Lung (tissue), 16 donors: Measurements from ENCODE around the gene MZB1. TPM values are rescaled to one million over a fixed set of nuclear protein-coding genes. Genes with fewer than 3 reads are reported as not detected.

Experiments used
- ATAC-seq: fragments of 200-7000 bp; cut with Tn5 transposase; one replicate; pipeline ENCODE4 v1.9.1; 2020; ENCODE audit warnings: moderate number of reproducible peaks; ENCODE audit not compliant: insufficient read depth, low FRiP score
- DNase-seq, 3 donors: peaks; one replicate each; pipeline ENCODE4 v3.0.0-alpha.2; 2013 to 2017
- H3K27ac ChIP-seq, 2 donors: one replicate each; pipeline ENCODE4 v1.5.1; 2013; ENCODE audit warnings: mild to moderate bottlenecking in 2 of 2, moderate library complexity in 2 of 2, control low read depth in 1 of 2, inconsistent platforms in 1 of 2, low read depth in 1 of 2, low read length in 1 of 2
- H3K27me3 ChIP-seq, 3 donors: one replicate each; pipeline ENCODE4 v1.5.1; 2013; ENCODE audit warnings: low read length in 2 of 3; ENCODE audit not compliant: control insufficient read depth in 3 of 3, insufficient read depth in 3 of 3
- H3K36me3 ChIP-seq, 4 donors: one replicate each; pipeline ENCODE4 v1.5.1; 2013; ENCODE audit warnings: low read length in 4 of 4, mild to moderate bottlenecking in 1 of 4, moderate library complexity in 1 of 4; ENCODE audit not compliant: control insufficient read depth in 4 of 4, insufficient read depth in 4 of 4
- H3K4me1 ChIP-seq, 5 donors: one replicate each; pipeline ENCODE4 v1.5.1; 2013; ENCODE audit warnings: low read length in 5 of 5, mild to moderate bottlenecking in 2 of 5, moderate library complexity in 1 of 5; ENCODE audit not compliant: control insufficient read depth in 5 of 5, insufficient read depth in 5 of 5
- H3K4me3 ChIP-seq: one replicate; pipeline ENCODE4 v1.5.1; 2013; ENCODE audit warnings: mild to moderate bottlenecking, control low read depth, moderate library complexity
- H3K9ac ChIP-seq, 2 donors: one replicate each; pipeline ENCODE4 v1.5.1; 2013; ENCODE audit warnings: low read length in 2 of 2, control low read depth in 1 of 2; ENCODE audit not compliant: insufficient read depth in 1 of 2
- H3K9me3 ChIP-seq, 4 donors: one replicate each; pipeline ENCODE4 v1.5.1; 2013; ENCODE audit warnings: low read length in 3 of 4, mild to moderate bottlenecking in 1 of 4, moderate library complexity in 1 of 4; ENCODE audit not compliant: control insufficient read depth in 4 of 4, insufficient read depth in 3 of 4
- WGBS, 2 donors: extraction: QIAGEN DNeasy Blood & Tissue Kit; methylation state at CpG; one replicate each; pipeline ENCODE4 v1.1.7; 2013; 5-methylcytosine and 5-hydroxymethylcytosine counted together
- long read RNA-seq, 5 donors: transcript quantifications; one replicate each; lab custom pipeline, GENCODE V29; 2026
- polyA plus RNA-seq, 2 donors: library from polyadenylated mRNA; stranded (reverse); fragments of 200-250 nt; gene quantifications; one replicate each; pipeline ENCODE4 v1.2.1, GENCODE V29; 2013
- total RNA-seq, 2 donors: library from RNA; depleted of rRNA in 1 of 2; stranded (reverse); fragments of >200 nt in 1 of 2; gene quantifications; one replicate each; pipeline ENCODE4 v1.2.1, GENCODE V29; 2014 to 2021
- TF ChIP-seq, protein P1 (sequence below): IDR thresholded peaks from 2 replicates; pipeline ENCODE4 v1.5.1; 2012; ENCODE audit warnings: mild to moderate bottlenecking; ENCODE audit errors: control extremely low read depth, extremely low read depth
- donor health status: control.
- donor health status: control.
- donor health status: Bipolar disorder and iron deficiency.
- donor health status: healthy.
- donor health status: DM: yes; HTN: yes; CAD: no.

The MZB1 gene
- total RNA-seq (10 to 100 TPM; 12.2 to 14.8 TPM), polyA plus RNA-seq (10 to 100 TPM in 1 of 2 donors, 1 to 10 TPM in 1; 2.5 to 13.4 TPM)
- long read RNA-seq, donor 1, partial matches to known transcripts = 0 of 1 reads
- long read RNA-seq, donor 1, other reads (novel, unspliced or antisense) = 0 of 1 reads
- long read RNA-seq, donor 2 = 0 reads
- long read RNA-seq, donor 3 = 0 reads
- long read RNA-seq, donor 4 = 0 reads
- long read RNA-seq, donor 5 = 0 reads

DNA sequence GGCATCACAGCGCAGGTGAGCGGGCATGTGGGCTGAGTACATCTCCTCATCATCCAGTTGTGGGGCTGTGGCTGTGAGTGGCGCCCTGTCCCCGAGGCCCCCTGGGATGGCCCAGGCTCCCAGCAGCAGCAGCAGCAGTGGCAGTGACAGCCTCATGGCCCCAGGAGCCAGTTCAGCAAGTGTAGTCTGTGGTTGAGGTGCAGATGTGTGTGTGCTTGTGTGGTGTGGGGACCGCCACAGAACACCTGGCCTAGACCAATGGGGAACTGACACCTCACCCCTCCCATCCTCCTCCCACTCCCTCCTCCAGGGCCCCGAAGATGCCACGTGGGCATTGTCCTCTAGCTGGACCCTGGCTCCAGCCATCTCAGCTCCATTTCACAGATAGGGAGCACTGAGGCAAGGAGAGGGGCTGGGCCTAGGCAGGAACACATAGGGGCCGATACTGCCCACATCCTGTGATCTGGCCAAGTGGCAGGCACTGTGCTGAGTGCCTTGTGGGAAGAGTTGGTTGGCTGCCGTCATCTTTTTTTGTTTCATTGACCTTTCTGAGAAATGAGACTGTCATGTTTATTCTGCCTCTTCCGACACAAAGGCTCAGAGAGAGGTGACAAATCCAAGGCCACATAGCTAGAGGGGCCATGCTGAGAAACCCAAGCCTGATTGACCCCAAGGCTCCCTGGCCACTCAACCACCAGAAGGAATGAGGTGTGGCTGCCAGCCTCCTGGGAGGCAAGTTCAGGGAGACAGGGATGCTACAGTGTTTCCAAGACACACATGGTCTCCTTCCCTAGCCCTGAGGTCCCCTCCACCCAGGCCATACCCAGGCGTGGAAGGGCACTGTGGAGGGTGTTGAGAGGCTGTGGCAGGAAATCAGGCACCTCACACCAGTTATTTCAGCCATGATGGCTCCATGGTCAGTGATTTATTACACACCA is at the start of gene MZB1:
MZB1 (minus strand) TSS at position 213 of the 938 bp plus-strand sequence; CDS start at position 156, 57 bp downstream.
- peaks cover 0 to 29% (median 7%) of the 10 kb centered on the region in 5 donors for H3K4me1 ChIP-seq
- H3K9me3 ChIP-seq = peaks cover 0 to 2% (median 0%) of the 10 kb centered on the region in 4 donors
- H3K9ac ChIP-seq = no peak within 1 kb of the TSS
- DNase-seq (no peak), ATAC-seq (no peak)
- H3K27me3 ChIP-seq = peaks cover 0 to 21% (median 11%) of the 10 kb centered on the region in 3 donors
- 56 to 71% methylated on average over 11 of the region's 11 CpGs for WGBS, 2 donors
- H3K4me3 ChIP-seq = no peak within 1 kb of the TSS
- TF ChIP-seq, protein P1, sequence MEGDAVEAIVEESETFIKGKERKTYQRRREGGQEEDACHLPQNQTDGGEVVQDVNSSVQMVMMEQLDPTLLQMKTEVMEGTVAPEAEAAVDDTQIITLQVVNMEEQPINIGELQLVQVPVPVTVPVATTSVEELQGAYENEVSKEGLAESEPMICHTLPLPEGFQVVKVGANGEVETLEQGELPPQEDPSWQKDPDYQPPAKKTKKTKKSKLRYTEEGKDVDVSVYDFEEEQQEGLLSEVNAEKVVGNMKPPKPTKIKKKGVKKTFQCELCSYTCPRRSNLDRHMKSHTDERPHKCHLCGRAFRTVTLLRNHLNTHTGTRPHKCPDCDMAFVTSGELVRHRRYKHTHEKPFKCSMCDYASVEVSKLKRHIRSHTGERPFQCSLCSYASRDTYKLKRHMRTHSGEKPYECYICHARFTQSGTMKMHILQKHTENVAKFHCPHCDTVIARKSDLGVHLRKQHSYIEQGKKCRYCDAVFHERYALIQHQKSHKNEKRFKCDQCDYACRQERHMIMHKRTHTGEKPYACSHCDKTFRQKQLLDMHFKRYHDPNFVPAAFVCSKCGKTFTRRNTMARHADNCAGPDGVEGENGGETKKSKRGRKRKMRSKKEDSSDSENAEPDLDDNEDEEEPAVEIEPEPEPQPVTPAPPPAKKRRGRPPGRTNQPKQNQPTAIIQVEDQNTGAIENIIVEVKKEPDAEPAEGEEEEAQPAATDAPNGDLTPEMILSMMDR = no peak
- peak within 1 kb of the TSS in 1 of 2 donors; percentile 21 for H3K27ac ChIP-seq
- no peaks in the 10 kb centered on the region for H3K36me3 ChIP-seq

DNA sequence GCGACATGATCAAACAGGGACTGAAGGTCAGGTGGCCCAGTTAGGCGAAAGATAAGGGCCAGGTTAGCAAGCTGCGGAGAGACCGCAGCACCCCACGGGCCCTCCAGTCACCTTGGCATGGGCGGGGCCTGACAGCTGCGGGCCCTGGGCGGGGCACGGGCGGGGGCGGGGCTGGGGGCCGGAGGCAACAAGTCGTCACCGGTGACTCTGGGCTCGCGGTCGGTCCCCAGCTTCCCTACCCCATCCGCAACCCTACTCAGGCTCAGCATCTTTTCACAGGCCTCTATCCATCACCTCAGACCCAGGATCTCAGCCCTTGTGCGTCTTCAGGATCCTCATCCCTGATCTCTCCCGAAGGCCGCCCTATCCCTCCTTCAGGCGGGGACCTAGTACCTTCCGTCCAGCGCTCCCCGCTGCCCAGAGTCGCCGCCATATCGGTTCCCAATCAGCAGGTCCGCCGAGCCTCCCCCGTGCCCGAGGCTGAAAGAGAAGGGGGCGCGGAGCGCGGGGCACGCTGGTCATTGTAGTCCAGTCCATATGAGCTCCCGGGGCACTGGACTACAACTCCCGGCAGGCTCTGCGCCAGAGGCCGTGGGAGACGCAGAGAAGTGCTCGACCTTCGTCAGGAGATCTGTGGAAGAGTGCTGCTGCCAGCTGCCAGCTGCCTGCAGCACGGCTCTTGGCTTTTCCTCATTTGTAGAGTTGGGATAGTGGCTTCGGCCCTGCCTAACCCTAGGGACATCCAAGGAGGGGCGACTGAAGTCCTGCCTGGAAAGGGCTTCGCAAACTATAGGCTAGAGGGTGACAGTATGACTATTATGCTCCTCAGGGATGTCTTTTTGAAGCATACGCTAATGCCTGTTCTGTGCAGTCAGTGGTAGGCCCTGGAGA is 49.5 kb upstream of the MZB1 start, which contains the start of gene DNAJC18:
DNAJC18 (minus strand) TSS at position 513 of the 891 bp plus-strand sequence; CDS start at position 433, 80 bp downstream.
- peaks cover 0 to 13% (median 0%) of the 10 kb centered on the region in 5 donors for H3K4me1 ChIP-seq
- DNase-seq (peak; percentile 95 to 97 (median 95)), ATAC-seq (peak; percentile 96)
- peaks cover 0 to 6% (median 2%) of the 10 kb centered on the region in 4 donors for H3K36me3 ChIP-seq
- peak within 1 kb of the TSS; percentile 89 to 97 for H3K9ac ChIP-seq
- H3K4me3 ChIP-seq = peak within 1 kb of the TSS; percentile 57
- WGBS, 2 donors = 4 to 6% methylated on average over 44 to 49 of the region's 49 CpGs
- H3K27ac ChIP-seq = peak within 1 kb of the TSS; percentile 91
- TF ChIP-seq, protein P1 = no peak
- H3K27me3 ChIP-seq = no peaks in the 10 kb centered on the region
- no peaks in the 10 kb centered on the region for H3K9me3 ChIP-seq

DNA sequence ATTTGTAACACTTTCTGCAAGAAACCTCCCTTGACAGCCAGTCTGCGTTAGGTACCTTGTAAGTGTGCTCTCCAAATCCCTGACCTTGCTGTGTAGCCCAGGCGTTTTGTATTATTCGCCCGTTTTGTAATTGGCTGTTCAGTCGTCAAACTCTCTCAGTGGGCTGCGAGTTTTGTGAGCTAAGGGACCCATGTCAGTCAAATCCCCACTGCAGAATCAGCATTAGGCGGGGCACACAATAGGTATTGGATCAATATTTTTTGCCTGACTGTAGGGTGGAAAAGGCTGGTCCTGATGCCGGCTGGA is 48.9 kb upstream of the MZB1 start:
- WGBS, 2 donors = 37 to 40% methylated on average over 8 of the region's 8 CpGs

More for the DNA sequence above, 48.9 kb upstream of the MZB1 start:
- DNase-seq = peak in 1 of 3 donors; percentile 21
- Histone ChIP-seq H3K27ac (no peak overlapping the region), H3K4me3 (no peak overlapping the region), H3K9ac (peak overlapping the region in 1 of 2 donors; percentile 77), H3K27me3 (no peaks in the 10 kb centered on the region), H3K9me3 (no peaks in the 10 kb centered on the region), H3K4me1 (peaks cover 0 to 13% (median 0%) of the 10 kb centered on the region in 5 donors), H3K36me3 (peaks cover 0 to 6% (median 3%) of the 10 kb centered on the region in 4 donors)
- ATAC-seq = no peak
- TF ChIP-seq, protein P1 = no peak
